Right lobe of liver (tissue), 6 donors: ENCODE results near the gene SVIL. TPM values are rescaled to one million over a fixed set of nuclear protein-coding genes. Genes with fewer than 3 reads are reported as not detected.

Experiments
- ATAC-seq, 4 donors: fragments of 200-7000 bp; cut with Tn5 transposase; one replicate each; pipeline ENCODE4 v1.9.1; 2020; ENCODE audit warnings: mild to moderate bottlenecking in 4 of 4, moderate library complexity in 4 of 4
- DNase-seq, 3 donors: peaks; one replicate each; pipeline ENCODE4 v3.0.0-alpha.2; 2020
- H3K27ac ChIP-seq, 3 donors: fragments of 200-600 bp; one replicate each; pipeline ENCODE4 v1.8.0; 2022
- H3K27me3 ChIP-seq, 2 donors: fragments of 200-600 bp; one replicate each; pipeline ENCODE4 v1.8.0; 2022
- H3K36me3 ChIP-seq, 4 donors: fragments of 200-600 bp; sonication (generic) in 1 of 4; one replicate each; pipeline versions ENCODE4 v1.5.1 to v1.8.0; 2017 to 2022; ENCODE audit warnings: control low read depth in 1 of 4
- H3K4me1 ChIP-seq, 4 donors: fragments of 200-600 bp; sonication (generic) in 1 of 4; one replicate each; pipeline versions ENCODE4 v1.5.1 to v1.8.0; 2017 to 2022; ENCODE audit warnings: control low read depth in 1 of 4
- H3K4me3 ChIP-seq, 3 donors: fragments of 200-600 bp; one replicate each; pipeline ENCODE4 v1.8.0; 2022
- H3K9me3 ChIP-seq, 4 donors: fragments of 200-600 bp; sonication (generic) in 1 of 4; one replicate each; pipeline versions ENCODE4 v1.5.1 to v1.8.0; 2017 to 2022; ENCODE audit warnings: control low read depth in 1 of 4
- POLR2A ChIP-seq: fragments of 450-650 bp; IDR thresholded peaks from one replicate; pipeline ENCODE4 v1.6.1; 2017; ENCODE audit warnings: antibody characterized with exemption, mild to moderate bottlenecking
- WGBS: methylation state at CpG from one replicate; pipeline ENCODE4 v1.1.6; 2018; ENCODE audit warnings: low coverage, low lambda C conversion rate; ENCODE audit not compliant: insufficient coverage; ENCODE audit errors: missing lambda C conversion rate; 5-methylcytosine and 5-hydroxymethylcytosine counted together
- intact Hi-C, 2 donors: fragments of 100-400 bp; cut with DNase I; formaldehyde crosslinking; loops; one replicate each; pipeline versions ENCODE4 v1.11.2 to v1.14.1; 2022
- total RNA-seq, 6 experiments: library from RNA; depleted of rRNA in 2 of 6; stranded (reverse); fragments of >200 nt in 2 of 6; fragmentation: NEBNext Ultra II Directional in 3 of 6; extraction: Animal tissue kit (Norgen Biotek cat#: 25700) in 3 of 6; gene quantifications; one replicate each; pipeline versions ENCODE4 v1.1.0 to v1.2.4, GENCODE V29; 2016 to 2023
- TF ChIP-seq, protein P1 (sequence below), 4 donors: fragments of 200-600 bp in 3 of 4; fragments of 450-650 bp in 1 of 4; IDR thresholded peaks; one replicate each; pipeline versions ENCODE4 v1.5.1 to v1.8.0; 2016 to 2022; ENCODE audit warnings: antibody characterized with exemption in 4 of 4, mild to moderate bottlenecking in 2 of 4
- donor health status: DM: no; HTN: yes; CAD: no.
- donor health status: DM: no; HTN: no; CAD: no.
- donor health status: DM: no; HTN: no; CAD: no.
- donor health status: DM: no; HTN: yes; CAD: no.
- donor health status: DM: no; HTN: yes; CAD: no.

Gene SVIL
- total RNA-seq, 6 experiments from 2014 or later: 12.3 to 15.1 (median 13.6) TPM

GRCh38 chr10:29502351-29502750, 132.4 kb downstream of the SVIL start:
- 85% methylated on average over 1 of the region's 1 CpG for WGBS
- Histone ChIP-seq H3K4me3 (no peak overlapping the region), H3K4me1 (no peaks in the 10 kb centered on the region), H3K27ac (no peak overlapping the region), H3K27me3 (no peaks in the 10 kb centered on the region), H3K36me3 (no peaks in the 10 kb centered on the region), H3K9me3 (no peaks in the 10 kb centered on the region)
- DNase-seq: no peak
- intact Hi-C loops: no loop called here
- TF ChIP-seq POLR2A: no peak
- TF ChIP-seq, protein P1, sequence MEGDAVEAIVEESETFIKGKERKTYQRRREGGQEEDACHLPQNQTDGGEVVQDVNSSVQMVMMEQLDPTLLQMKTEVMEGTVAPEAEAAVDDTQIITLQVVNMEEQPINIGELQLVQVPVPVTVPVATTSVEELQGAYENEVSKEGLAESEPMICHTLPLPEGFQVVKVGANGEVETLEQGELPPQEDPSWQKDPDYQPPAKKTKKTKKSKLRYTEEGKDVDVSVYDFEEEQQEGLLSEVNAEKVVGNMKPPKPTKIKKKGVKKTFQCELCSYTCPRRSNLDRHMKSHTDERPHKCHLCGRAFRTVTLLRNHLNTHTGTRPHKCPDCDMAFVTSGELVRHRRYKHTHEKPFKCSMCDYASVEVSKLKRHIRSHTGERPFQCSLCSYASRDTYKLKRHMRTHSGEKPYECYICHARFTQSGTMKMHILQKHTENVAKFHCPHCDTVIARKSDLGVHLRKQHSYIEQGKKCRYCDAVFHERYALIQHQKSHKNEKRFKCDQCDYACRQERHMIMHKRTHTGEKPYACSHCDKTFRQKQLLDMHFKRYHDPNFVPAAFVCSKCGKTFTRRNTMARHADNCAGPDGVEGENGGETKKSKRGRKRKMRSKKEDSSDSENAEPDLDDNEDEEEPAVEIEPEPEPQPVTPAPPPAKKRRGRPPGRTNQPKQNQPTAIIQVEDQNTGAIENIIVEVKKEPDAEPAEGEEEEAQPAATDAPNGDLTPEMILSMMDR (IDR thresholded peaks at IDR 0.05): no peak
- no peak for ATAC-seq

DNA sequence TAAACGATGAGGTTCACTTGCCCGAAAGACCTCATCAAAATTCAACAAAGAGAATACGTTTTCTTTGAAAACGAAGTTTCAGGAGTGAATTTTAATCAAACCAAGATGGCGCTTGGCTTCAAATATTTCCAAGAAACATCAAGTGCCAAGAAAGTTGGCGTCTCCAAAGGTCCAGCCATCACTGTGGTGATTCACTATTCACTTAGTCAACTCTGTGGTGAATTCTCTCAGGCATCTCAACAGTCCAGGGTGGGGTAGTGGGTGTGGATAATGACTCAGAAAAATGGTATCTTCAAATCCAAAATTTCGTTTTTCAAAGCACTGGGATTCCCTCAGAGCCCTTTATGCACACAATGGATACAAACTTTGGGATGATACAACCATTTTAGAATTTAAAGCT, 133.1 kb downstream of the SVIL start:
- no peak overlapping the region for H3K27ac ChIP-seq
- no peak for DNase-seq
- intact Hi-C loops: no loop called here
- no peak overlapping the region for H3K4me3 ChIP-seq
- no peaks in the 10 kb centered on the region for H3K4me1 ChIP-seq
- no peaks in the 10 kb centered on the region for H3K36me3 ChIP-seq
- no peaks in the 10 kb centered on the region for H3K9me3 ChIP-seq
- WGBS: 92% methylated on average over 7 of the region's 7 CpGs
- no peak for TF ChIP-seq POLR2A
- TF ChIP-seq, protein P1 (IDR thresholded peaks at IDR 0.05): no peak
- H3K27me3 ChIP-seq: no peaks in the 10 kb centered on the region
- no peak for ATAC-seq

- 80% methylated on average over 1 of the region's 13 CpGs for WGBS
- intact Hi-C loops: no loop called here
- Histone ChIP-seq H3K27ac (no peak overlapping the region), H3K36me3 (no peaks in the 10 kb centered on the region), H3K27me3 (no peaks in the 10 kb centered on the region), H3K4me3 (no peak overlapping the region), H3K4me1 (no peaks in the 10 kb centered on the region), H3K9me3 (no peaks in the 10 kb centered on the region)
- DNase-seq (no peak), ATAC-seq (no peak)
- no peak for TF ChIP-seq POLR2A
- TF ChIP-seq, protein P1 (IDR thresholded peaks at IDR 0.05): no peak
Observed at GRCh38 chr10:29499993-29500537, 134.7 kb downstream of the SVIL start.

DNA sequence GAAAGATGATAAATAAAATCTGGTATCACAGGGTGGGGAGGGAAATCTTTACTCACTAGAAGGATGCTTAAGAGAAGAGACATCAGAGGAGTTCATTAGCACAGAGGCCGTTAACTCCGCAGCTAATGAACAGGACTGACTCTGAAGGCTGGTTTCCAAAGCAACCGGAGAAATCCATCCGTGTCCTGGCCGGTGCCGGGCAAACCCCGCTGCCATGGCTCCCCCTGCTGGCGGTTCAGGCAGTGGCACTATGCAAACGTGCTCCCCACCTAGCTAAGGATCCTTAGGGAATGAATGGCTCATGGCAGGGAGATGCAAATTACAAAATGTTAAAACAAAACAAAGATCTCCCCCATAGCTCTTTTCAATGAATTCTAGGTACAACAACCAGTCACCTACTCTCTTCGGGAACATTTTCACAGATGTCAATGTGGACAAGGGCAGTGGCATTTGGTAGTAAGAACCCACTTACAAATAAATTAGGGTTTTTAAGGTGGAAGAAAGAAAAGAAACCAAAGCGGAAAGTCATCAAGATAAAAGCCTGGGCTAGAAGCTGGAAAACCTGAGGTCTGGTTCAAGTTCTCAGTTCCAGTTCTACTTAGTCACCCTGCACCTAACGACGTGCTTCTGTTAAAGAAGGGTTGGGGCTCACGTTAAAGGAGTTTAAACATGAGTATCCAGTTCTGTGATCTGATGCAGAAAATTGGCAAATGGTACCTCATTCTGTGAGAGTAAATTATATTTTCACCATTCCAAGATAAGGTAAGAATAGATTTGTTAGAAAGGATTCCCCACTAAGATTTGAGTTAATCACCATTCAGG, 138.2 kb downstream of the SVIL start:
- TF ChIP-seq, protein P1 (IDR thresholded peaks at IDR 0.05): peak; percentile 77 to 98 (median 96)
- TF ChIP-seq POLR2A: no peak

More for the DNA sequence above, 138.2 kb downstream of the SVIL start:
- Histone ChIP-seq H3K27ac (no peak overlapping the region), H3K9me3 (no peaks in the 10 kb centered on the region), H3K27me3 (no peaks in the 10 kb centered on the region), H3K4me1 (no peaks in the 10 kb centered on the region), H3K36me3 (peaks cover 0 to 27% (median 2%) of the 10 kb centered on the region in 4 donors), H3K4me3 (no peak overlapping the region)
- ATAC-seq (peak; percentile 94 to 99 (median 98)), DNase-seq (peak; percentile 81 to 82 (median 81))
- 30% methylated on average over 14 of the region's 14 CpGs for WGBS
- intact Hi-C loops: no loop called here
